Ascending aorta (tissue), 2 donors: ENCODE measurements around the gene DIDO1. TPM values are rescaled to one million over a fixed set of nuclear protein-coding genes. Genes with fewer than 3 reads are reported as not detected.
"Not testable (repeated sequence)": the region's sequence is repeated elsewhere in the genome, so short reads cannot be mapped to it uniquely, and the experiment has no call there.

Experiments
- DNase-seq, 2 donors: peaks; one replicate each; pipeline ENCODE4 v3.0.0-alpha.2; 2019; ENCODE audit warnings: low spot score in 2 of 2
- H3K27ac ChIP-seq, 2 donors: fragments of 200-600 bp; sonication (generic); one replicate each; pipeline ENCODE4 v1.5.1; 2016 to 2017; ENCODE audit warnings: mild to moderate bottlenecking in 1 of 2
- H3K27me3 ChIP-seq: fragments of 200-600 bp; sonication (generic); one replicate; pipeline ENCODE4 v1.5.1; 2017
- H3K36me3 ChIP-seq, 2 donors: fragments of 200-600 bp; sonication (generic); one replicate each; pipeline ENCODE4 v1.5.1; 2016
- H3K4me1 ChIP-seq, 2 donors: fragments of 200-600 bp; sonication (generic); one replicate each; pipeline ENCODE4 v1.5.1; 2016 to 2017; ENCODE audit warnings: mild to moderate bottlenecking in 1 of 2
- H3K4me3 ChIP-seq, 2 donors: fragments of 200-600 bp; sonication (generic); one replicate each; pipeline ENCODE4 v1.5.1; 2016 to 2017; ENCODE audit warnings: mild to moderate bottlenecking in 1 of 2
- H3K9me3 ChIP-seq, 2 donors: fragments of 200-600 bp; sonication (generic); one replicate each; pipeline ENCODE4 v1.5.1; 2016
- CTCF ChIP-seq, 3 experiments: fragments of 200-600 bp in 2 of 3; fragments of 450-650 bp in 1 of 3; sonication (generic) in 2 of 3; IDR thresholded peaks; one replicate each; pipeline ENCODE4 v1.5.1; 2016 to 2019; ENCODE audit warnings: antibody characterized with exemption in 3 of 3, mild to moderate bottlenecking in 1 of 3, moderate library complexity in 1 of 3
- intact Hi-C: fragments of 100-400 bp; cut with DNase I; formaldehyde crosslinking; loops from one replicate; pipeline ENCODE4 v1.15.1; 2023
- total RNA-seq: library from RNA; depleted of rRNA; stranded (reverse); fragments of >200 nt; gene quantifications from one replicate; pipeline ENCODE4 v1.1.0, GENCODE V29; 2016

The DIDO1 gene
- total RNA-seq, 1 donor from 2014 or later = 42.4 TPM

DNA sequence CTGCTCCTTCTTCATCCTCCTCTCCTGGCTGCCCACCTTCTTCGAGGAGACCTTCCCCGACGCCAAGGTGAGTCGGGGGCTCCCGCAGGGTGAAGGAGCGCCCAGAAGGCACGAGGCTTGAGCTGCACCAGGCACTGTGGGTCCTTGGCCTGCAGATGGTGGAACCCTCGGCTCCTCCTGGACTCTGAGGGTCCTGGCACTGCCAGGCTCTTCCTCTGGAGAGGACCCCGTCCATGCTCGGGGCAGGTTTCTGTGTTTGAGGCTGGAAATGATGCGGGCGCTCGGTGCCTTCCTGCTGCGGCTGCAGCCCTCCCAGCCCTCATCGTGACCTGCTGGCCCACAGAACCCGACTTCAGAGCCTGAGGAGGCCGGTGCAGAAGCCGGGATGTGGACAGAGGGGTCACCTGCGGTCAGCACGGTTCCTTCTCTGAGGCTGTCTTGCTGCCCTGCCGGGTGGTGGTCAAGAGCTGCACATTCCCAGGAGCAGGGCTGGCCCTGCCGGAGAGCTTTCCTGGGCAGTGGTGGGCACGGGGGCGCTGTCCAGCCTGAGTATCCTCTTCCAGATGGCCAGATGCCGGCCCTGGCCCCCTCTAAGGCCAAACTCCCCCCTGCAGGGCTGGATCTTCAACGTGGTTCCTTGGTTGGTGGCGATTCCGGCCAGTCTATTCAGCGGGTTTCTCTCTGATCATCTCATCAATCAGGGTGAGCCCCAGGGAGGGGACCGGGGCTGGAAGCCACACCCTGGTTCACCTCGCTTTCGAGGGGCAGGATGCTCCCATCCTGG lies 37.5 kb upstream of the DIDO1 start:
- intact Hi-C loops = no loop called here
- no peak for TF ChIP-seq CTCF (IDR thresholded peaks at IDR 0.05)
- Histone ChIP-seq H3K36me3 (peaks cover 6 to 11% of the 10 kb centered on the region in 2 donors), H3K4me1 (no peaks in the 10 kb centered on the region), H3K27ac (no peak overlapping the region), H3K4me3 (no peak overlapping the region), H3K27me3 (no peaks in the 10 kb centered on the region), H3K9me3 (no peaks in the 10 kb centered on the region)
- no peak for DNase-seq

GRCh38 chr20:62962891-62963613 lies 36.7 kb upstream of the DIDO1 start:
- Histone ChIP-seq H3K36me3 (peaks cover 6 to 11% of the 10 kb centered on the region in 2 donors), H3K27ac (no peak overlapping the region), H3K9me3 (no peaks in the 10 kb centered on the region), H3K4me3 (no peak overlapping the region), H3K27me3 (no peaks in the 10 kb centered on the region), H3K4me1 (no peaks in the 10 kb centered on the region)
- intact Hi-C loops = no loop called here
- DNase-seq = no peak
- no peak for TF ChIP-seq CTCF (IDR thresholded peaks at IDR 0.05)

DNA sequence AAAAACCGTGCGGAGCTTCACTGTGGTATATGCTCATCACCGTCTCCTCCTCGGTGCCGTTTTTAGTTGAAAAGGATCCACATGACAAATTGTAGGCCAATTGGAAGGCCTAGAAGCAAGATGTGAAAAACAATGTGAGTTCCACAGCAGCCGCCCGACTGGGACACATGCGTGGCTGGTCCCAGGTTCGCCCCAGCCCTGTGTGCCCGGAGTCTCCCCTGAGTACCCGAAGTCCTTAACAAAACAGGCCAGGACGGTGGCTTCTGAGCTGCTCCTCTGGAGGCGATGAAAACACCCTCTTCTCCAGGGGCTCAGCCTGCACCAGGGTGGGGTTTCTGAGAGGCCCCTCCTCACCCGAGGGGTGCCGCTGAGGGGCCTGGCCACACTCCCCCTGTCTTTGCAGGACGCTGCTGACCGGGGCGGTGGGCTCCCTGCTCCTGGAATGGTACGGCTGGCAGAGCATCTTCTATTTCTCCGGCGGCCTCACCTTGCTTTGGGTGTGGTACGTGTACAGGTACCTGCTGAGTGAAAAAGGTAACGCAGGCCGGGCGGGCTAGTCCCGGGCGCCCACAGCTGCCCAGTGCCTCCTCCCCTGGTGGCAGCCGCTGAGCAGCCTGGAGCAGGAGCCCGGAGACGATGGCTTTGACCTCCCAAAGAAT lies 36.0 kb upstream of the DIDO1 start:
- H3K4me1 ChIP-seq = no peaks in the 10 kb centered on the region
- DNase-seq = no peak
- intact Hi-C loops = no loop called here
- no peaks in the 10 kb centered on the region for H3K9me3 ChIP-seq
- H3K27me3 ChIP-seq = no peaks in the 10 kb centered on the region
- H3K4me3 ChIP-seq = no peak overlapping the region
- H3K27ac ChIP-seq = no peak overlapping the region
- no peak for TF ChIP-seq CTCF (IDR thresholded peaks at IDR 0.05)
- peaks cover 6 to 11% of the 10 kb centered on the region in 2 donors for H3K36me3 ChIP-seq

DNA sequence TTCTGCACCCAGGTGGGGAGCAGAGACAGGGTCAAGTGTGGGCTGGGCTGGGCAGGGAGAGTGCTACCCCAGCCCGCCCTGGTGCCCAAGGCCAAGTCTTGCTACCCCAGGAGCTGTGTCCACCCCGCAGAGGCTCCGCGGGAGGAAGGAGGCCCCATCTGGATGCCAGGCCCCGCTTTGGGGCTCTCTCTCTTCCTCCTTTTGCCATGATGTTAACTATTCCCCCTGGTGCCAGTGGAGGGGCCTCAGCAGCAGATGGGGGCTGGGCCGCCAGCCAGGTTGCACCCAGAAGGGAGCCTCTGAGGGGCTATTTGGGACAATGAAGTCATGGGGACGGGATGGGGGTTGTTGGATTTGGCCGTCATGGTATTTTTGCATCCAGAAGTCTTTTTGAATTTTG lies 35.5 kb upstream of the DIDO1 start:
- Histone ChIP-seq H3K4me1 (no peaks in the 10 kb centered on the region), H3K4me3 (no peak overlapping the region), H3K9me3 (no peaks in the 10 kb centered on the region), H3K27me3 (no peaks in the 10 kb centered on the region), H3K27ac (no peak overlapping the region), H3K36me3 (peaks cover 6 to 11% of the 10 kb centered on the region in 2 donors)
- TF ChIP-seq CTCF (IDR thresholded peaks at IDR 0.05) = no peak
- intact Hi-C loops = no loop called here
- no peak for DNase-seq

DNA sequence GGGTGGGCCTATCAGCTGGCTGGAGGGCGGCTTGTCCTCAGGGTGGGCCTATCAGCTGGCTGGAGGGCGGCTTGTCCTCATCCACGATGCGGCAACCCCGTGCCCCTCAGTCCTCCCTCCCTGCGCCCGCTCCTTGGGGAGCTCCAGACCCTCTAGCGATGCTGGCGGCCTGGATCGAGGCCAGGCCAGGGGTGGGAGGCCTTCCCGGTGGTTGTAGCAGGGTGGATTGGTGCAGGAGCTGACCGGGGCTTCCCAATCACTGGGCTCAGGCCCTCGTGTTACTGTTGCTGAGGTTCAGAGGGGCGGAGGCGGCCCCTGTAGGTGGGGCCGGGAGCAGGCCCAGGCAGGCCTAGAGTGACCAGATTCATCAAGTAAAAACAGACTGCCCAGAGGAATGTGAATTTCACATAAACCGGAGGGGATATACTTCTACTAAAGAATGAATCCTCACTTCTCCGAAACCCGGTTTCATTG lies 35.0 kb upstream of the DIDO1 start:
- Histone ChIP-seq H3K9me3 (no peaks in the 10 kb centered on the region), H3K4me1 (no peaks in the 10 kb centered on the region), H3K36me3 (peaks cover 6 to 11% of the 10 kb centered on the region in 2 donors), H3K27me3 (no peaks in the 10 kb centered on the region), H3K27ac (no peak overlapping the region), H3K4me3 (no peak overlapping the region)
- DNase-seq = no peak
- no peak for TF ChIP-seq CTCF (IDR thresholded peaks at IDR 0.05)
- intact Hi-C loops = no loop called here

DNA sequence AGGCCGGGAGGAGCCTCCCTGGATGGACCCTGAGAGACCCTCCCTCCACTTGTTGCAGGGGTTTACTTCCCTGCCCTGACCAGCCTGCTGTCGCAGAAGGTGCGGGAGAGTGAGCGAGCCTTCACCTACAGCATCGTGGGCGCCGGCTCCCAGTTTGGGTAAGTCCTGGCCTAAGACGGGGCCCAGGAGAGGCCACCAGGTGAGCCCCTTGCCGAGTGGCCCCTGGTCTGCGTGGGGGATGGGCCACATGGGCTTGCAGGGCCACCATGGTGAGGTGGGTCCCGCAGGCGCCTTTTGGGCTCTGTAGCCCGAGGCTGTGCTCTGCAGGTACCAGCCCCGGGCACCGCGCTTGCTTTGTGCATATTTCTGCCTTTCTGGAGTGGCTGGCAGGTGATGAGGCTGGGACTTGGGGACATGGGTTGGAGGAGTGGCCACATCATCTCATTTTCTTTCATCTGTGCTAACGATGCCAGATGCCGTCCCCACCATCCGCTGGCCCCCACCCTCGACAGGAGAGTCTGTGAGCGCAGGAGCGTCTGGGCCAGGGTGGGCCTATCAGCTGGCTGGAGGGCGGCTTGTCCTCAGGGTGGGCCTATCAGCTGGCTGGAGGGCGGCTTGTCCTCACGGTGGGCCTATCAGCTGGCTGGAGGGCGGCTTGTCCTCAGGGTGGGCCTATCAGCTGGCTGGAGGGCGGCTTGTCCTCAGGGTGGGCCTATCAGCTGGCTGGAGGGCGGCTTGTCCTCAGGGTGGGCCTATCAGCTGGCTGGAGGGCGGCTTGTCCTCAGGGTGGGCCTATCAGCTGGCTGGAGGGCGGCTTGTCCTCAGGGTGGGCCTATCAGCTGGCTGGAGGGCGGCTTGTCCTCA lies 34.4 kb upstream of the DIDO1 start:
- intact Hi-C loops, DNase-seq: not testable (repeated sequence)

More for the DNA sequence above, 34.4 kb upstream of the DIDO1 start:
- not testable (repeated sequence) for H3K9me3 ChIP-seq, H3K4me1 ChIP-seq, H3K27me3 ChIP-seq, H3K27ac ChIP-seq, H3K4me3 ChIP-seq
- H3K36me3 ChIP-seq = peaks cover 6 to 11% of the 10 kb centered on the region in 2 donors
